GM21423 (cell line): ENCODE data around the gene GAB2.

Source experiments
- ATAC-seq: cut with Tn5 transposase; IDR thresholded peaks from one replicate; pipeline ENCODE4 v1.9.1; 2021; ENCODE audit warnings: mild to moderate bottlenecking, moderate library complexity; ENCODE audit not compliant: unreplicated experiment

The GAB2 gene

DNA sequence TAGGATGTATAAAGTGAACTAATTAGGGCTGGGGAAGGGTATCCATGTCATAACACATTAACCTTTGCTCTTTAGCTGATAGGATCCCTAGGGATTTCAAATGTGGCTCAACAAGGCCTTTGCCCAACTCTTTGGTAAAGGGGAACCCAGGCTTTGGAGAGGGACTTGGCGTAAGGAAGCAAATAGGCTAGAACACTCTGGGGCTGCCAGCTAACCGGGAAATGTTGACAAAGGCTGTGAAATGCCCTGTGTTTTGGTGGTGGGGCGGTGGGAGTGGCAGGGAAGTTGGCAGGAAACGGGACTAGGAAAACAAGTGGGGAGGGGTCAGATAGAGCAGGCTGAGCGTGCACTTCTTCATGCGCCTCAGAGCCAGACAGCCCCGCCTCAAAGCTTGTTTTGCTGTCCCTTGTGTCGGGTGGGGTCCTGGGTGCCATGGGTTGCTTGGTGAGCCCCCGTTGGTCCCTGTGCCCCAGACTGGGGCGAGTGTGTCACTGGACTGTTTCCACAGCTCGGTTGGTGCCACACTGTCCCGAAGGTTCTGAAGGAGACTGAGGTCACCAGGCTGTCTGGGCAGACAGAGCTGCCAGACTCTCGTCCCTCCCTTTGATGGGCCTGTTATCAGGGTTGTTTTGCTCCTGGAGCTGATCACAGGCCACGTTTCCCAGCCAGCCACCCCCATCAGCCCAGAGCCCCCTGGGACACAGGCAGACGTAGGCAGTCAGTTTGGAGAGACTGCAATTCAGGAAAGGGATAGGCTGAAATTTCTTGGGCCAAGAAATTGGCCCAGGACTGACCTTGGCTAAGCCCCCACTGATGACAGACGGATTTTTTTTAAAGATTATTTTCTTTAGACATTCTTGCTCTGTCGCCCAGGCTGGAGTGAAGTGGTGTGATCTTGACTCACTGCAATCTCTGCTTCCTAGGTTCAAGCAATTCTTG, 248.8 kb downstream of the GAB2 start:
- ATAC-seq = no peak

DNA sequence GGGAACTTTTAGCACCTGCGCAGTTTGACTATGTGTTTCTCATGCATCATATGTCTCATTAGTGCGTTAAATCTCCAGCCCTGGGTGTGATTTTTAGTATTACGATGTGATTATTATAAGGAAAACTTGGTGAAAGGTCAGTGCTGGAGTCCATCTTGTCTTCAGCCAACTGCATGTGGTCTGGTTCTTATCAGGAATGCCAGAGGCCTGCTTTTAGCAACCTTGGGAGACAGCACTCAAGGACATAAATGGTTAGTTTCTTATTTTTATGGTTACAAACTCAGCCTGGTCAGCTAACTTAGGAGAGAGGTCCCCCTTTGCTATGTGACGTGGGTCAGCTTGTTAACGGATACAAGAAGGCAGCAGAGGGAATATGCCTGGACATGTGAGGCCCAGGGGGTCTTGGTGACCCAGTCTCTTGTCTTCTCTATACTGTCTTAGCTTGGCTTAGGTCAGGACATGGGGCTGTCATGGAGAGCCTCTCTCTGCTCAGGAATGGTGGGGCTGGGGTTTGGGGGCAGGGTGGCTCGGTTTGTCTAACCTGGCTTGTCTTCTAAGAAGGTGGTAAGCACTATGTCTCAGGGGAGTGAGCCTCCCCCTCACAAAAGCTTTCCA, 250.7 kb downstream of the GAB2 start:
- no peak for ATAC-seq
